Esophagus squamous epithelium (tissue), 4 donors: ENCODE results near the gene FGF5.

Source experiments
- CTCF ChIP-seq, 6 experiments: fragments of 450-650 bp in 4 of 6; fragments of 200-600 bp in 2 of 6; sonication (generic) in 2 of 6; IDR thresholded peaks; one replicate each; pipeline ENCODE4 v1.5.1; 2016 to 2019; ENCODE audit warnings: antibody characterized with exemption in 6 of 6, mild to moderate bottlenecking in 4 of 6, moderate library complexity in 4 of 6
- POLR2A ChIP-seq, 4 donors: fragments of 450-650 bp; IDR thresholded peaks; one replicate each; pipeline ENCODE4 v1.6.1; 2017; ENCODE audit warnings: antibody characterized with exemption in 4 of 4, mild to moderate bottlenecking in 4 of 4, moderate library complexity in 3 of 4

- no peak for TF ChIP-seq CTCF (IDR thresholded peaks at IDR 0.05)
- no peak for TF ChIP-seq POLR2A (IDR thresholded peaks at IDR 0.05)
These were observed 3.9 kb downstream of the FGF5 start for GRCh38 chr4:80270321-80270720.
